Mammary epithelial cell (primary cell): ENCODE data around the gene BRPF1.

Experiments used
- CTCF ChIP-seq, 2 donors: IDR thresholded peaks in 1 of 2; conservative IDR thresholded peaks in 1 of 2; 2 replicates each; pipeline ENCODE4 v1.5.1; 2011 to 2012; ENCODE audit warnings: inconsistent platforms in 2 of 2, low read length in 2 of 2, mild to moderate bottlenecking in 2 of 2, control low read depth in 1 of 2, low read depth in 1 of 2; ENCODE audit not compliant: insufficient read depth in 1 of 2; ENCODE audit errors: extremely low read depth in 1 of 2
- EZH2 ChIP-seq: IDR thresholded peaks from 2 replicates; pipeline ENCODE4 v1.6.1; 2012; ENCODE audit warnings: low read length, inconsistent platforms, borderline replicate concordance

GRCh38 chr3:9749645-9750555 is 18.4 kb downstream of the BRPF1 start, which contains the start of gene OGG1:
- TF ChIP-seq CTCF (conservative IDR thresholded peaks at IDR 0.05 in 1 of 2, IDR thresholded peaks at IDR 0.05 in 1 of 2; ENCODE audit: extremely low read depth in 1 of 2, insufficient read depth in 1 of 2, low read depth in 1 of 2, low read length in 2 of 2) (no peak), EZH2 (no peak)
